Measurements from ENCODE around the gene CCDC3. TPM values are rescaled to one million over a fixed set of nuclear protein-coding genes. Genes with fewer than 3 reads are reported as not detected.
A peak's percentile ranks its signal among the peaks of the same experiment; 100 is the strongest.
"Not testable (repeated sequence)": the region's sequence is repeated elsewhere in the genome, so short reads cannot be mapped to it uniquely, and the experiment has no call there.

CCDC3 gene
- total RNA-seq, 1 donor from 2014 or later, result 5.3 TPM

GRCh38 chr10:13001887-13002212 is 337 bp upstream of the CCDC3 start:
- no peak for ATAC-seq
- DNase-seq (ENCODE audit: low spot score), result no peak

GRCh38 chr10:13000431-13000830 is 1.1 kb downstream of the CCDC3 start:
- ATAC-seq (peak; percentile 85), DNase-seq (ENCODE audit: low spot score) (no peak)

DNA sequence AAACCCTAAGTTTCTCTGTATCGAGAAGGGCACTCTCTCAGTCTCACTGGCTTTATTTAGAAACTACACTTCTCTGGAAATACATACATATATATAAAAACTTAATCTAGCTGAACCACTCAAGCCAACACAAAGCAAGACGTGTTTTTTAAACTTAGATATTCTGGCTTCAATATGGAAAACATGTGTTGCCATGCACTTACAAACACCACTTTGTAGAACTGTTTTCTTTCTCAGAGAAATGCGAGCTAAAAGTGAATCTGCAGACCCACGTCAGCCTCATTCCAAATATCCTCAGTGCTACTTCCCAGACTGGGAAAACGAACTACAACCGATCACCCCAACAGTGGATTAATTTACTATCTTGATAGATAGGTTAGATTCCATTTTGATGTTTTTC is 1.7 kb downstream of the CCDC3 start:
- DNase-seq (ENCODE audit: low spot score) (no peak), ATAC-seq (no peak)

DNA sequence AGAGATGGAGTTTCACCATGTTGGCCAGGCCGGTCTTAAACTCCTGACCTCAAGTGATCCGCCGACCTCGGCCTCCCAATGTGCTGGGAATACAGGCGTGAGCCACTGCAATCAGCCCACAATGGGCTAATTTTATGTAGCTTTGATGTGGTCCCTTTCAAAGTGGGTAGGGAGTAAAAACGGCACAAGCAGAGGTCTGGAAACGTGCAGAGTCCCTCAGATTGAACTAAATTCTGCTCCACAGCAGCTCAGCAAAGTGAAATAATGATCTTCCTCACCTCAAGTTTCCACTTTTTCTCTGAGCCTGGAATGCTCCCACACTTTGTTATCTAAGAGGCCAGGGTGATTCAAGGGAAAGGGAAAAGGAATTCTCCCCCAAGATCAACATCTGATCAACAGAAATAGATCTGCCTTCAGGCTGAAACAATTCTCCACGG is 6.1 kb downstream of the CCDC3 start:
- no peak for DNase-seq (ENCODE audit: low spot score)
- no peak for ATAC-seq

- ATAC-seq, result peak; percentile 83
- no peak for DNase-seq (ENCODE audit: low spot score)
These were observed 7.9 kb downstream of the CCDC3 start for GRCh38 chr10:12993595-12993994.

DNA sequence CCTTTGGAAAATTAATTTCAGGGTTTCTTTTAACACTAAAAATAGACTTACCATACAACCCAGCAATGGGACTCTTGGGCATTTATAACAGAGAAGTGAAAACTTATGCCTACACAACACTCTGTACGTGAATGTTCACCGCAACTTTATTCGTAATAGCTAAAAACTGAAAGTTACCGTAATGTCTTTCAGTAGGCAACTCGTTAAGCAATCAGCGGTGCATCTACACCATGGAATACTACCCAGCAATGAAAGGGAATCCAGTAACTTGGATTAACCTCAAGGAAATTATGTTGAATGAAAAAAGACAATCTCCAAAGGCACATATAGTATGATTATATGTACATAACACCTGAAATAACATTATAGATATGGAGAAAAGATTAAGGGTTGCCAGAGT is 16.2 kb downstream of the CCDC3 start:
- ATAC-seq, result no peak
- DNase-seq (ENCODE audit: low spot score), result no peak

DNA sequence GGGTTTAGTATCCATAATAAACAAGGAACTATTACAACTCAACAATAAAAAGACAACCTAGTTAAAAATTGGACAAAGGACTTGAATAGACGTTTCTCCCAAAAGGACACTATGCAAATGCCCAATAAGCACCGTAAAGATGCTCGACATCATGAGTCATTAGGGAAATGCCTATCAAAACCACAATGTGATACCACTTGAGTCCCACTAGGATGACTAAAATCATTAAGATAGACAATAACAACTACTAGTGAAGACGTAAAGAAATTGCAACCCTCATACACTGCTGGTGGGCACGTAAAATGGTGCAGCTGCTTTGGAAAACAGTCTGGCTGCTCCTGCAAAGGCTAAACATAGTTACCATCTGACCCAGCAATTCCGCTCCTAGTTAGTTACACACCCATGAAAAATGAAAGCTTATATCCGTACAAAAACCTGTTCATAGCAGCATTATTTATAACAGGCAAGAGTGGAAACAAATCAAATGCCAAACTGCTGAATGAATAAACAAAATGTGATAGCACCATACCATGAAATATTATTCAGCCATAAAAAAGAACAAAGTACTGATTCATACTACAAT is 17.3 kb downstream of the CCDC3 start:
- DNase-seq (ENCODE audit: low spot score), result no peak
- no peak for ATAC-seq

DNA sequence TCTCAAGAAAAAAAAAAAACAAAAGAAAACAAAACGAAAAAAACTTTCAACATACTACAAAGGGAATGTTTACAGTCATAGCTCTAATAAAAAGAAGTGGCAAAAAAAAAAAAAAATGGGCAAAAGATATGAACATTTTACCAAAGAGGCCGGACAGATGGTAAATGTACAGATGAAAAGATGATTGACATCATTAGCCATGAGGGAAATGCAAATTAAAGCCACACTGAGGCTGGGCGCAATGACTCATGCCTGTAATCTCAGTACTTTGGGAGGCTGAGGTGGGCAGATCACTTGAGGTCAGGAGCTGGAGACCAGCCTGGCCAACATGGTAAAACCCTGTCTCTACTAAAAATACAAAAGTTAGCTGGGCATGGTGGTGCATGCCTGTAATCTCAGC is 17.9 kb downstream of the CCDC3 start:
- ATAC-seq; DNase-seq (ENCODE audit: low spot score): not testable (repeated sequence)

DNA sequence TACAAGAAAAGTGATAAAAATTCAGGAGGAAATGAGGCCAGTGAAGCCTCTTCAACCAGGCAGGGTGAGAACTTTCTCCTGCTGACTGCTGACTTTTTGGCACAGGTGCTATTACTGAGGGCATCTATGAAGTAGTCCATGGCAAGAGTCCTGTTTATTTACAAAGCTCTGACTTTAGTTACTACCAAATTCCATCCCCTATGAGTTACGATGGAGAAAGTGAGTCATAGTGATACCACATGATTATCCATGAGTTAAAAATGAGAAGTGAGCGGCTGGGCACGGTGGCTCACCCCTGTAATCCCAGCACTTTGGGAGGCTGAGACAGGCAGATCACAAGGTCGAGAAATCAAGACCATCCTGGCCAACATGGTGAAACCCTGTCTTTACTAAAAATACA is 19.9 kb downstream of the CCDC3 start:
- ATAC-seq, result no peak
- DNase-seq (ENCODE audit: low spot score), result no peak

GRCh38 chr10:12980713-12981306 is 20.7 kb downstream of the CCDC3 start:
- no peak for ATAC-seq
- no peak for DNase-seq (ENCODE audit: low spot score)

DNA sequence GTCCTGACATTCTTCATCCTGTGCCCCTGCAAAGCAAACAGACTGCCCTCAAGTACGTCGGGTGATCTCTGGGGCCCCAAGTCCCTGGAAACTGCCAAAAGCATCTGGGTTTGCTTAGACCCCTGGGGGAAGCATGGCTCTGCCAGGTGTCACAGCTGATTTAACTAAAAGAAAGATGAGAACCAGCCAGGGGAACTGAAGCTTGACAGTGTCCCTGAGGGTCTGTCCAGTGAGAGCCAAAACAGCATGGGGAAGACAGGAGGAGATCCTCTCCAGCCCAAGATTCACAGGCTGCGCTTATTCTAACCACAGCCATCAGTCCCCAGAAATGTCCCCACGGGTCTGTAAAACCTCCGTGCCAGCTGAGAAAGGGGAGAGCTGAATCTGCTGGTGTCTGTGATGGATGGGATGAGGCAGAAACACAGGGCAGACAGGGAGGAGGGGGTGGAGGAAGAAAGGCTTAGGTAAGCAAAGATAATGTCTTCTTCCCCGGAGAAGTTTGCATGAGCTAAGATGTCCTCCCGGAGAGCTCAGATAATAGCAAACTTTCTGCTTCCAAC is 21.3 kb downstream of the CCDC3 start:
- ATAC-seq (no peak), DNase-seq (ENCODE audit: low spot score) (no peak)

DNA sequence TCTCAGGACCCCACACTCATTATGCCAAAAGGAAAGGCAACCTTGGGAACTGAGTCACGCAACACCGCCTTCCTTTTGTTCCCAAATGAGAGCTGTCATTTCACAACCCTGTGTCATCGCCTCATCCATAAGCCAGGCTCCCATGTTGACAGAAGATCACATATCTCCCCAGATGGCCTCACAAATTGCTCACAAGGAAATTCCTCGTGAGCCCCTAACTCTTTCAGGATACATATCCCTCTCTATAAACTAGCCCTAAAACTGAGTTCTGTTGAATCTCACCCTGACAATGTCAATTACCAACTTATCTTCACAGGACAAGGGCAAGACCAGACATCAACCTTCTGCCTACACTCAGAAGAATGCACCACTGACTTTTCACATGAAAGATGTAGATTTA is 22.6 kb downstream of the CCDC3 start:
- DNase-seq (ENCODE audit: low spot score) (no peak), ATAC-seq (no peak)

- no peak for ATAC-seq
- no peak for DNase-seq (ENCODE audit: low spot score)
These were observed 25.6 kb downstream of the CCDC3 start for GRCh38 chr10:12975906-12976305.

GRCh38 chr10:12975266-12975665 is 26.2 kb downstream of the CCDC3 start:
- peak; percentile 57 for ATAC-seq
- DNase-seq (ENCODE audit: low spot score), result no peak

DNA sequence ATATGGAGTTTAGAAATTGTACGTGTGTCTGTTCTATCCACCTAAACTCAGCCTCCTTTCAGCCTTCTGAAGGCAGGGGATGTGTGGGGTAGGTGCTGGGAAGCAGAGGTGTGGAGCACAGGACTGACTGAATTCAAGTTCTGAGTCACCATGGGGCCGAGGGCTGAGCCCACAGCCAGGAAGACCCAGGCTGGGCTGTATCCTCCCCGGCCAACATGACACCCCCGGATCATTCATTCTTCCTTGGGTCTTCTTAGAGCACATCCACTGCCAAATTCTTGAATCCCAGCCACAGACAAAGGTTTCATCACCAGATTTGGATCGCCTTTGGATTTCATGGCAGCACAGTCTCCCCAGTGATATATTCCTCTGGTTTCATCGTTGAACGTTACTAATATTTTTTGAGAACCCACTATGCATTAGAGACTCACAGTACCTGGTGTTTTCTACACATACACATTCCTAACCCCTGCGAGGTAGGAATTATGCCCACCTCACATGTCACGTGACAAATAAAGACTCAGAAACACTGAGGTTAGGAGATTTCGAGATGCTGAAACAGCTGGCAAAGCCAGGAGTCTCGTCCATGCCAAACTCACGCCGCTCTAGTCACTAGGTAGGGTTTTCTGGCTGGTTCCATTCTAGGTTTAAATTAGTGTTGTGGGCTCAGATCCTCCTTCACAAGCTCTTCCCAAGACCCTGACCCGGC is 26.9 kb downstream of the CCDC3 start:
- DNase-seq (ENCODE audit: low spot score) (no peak), ATAC-seq (no peak)

GRCh38 chr10:12974078-12974477 is 27.4 kb downstream of the CCDC3 start:
- DNase-seq (ENCODE audit: low spot score) (no peak), ATAC-seq (no peak)

GRCh38 chr10:12973149-12973718 is 28.3 kb downstream of the CCDC3 start:
- ATAC-seq (no peak), DNase-seq (ENCODE audit: low spot score) (no peak)

- ATAC-seq (no peak), DNase-seq (ENCODE audit: low spot score) (no peak)
These were observed 29.4 kb downstream of the CCDC3 start for GRCh38 chr10:12972146-12972545.

- ATAC-seq, result no peak
These were observed 30.3 kb downstream of the CCDC3 start for GRCh38 chr10:12971001-12971788.

DNA sequence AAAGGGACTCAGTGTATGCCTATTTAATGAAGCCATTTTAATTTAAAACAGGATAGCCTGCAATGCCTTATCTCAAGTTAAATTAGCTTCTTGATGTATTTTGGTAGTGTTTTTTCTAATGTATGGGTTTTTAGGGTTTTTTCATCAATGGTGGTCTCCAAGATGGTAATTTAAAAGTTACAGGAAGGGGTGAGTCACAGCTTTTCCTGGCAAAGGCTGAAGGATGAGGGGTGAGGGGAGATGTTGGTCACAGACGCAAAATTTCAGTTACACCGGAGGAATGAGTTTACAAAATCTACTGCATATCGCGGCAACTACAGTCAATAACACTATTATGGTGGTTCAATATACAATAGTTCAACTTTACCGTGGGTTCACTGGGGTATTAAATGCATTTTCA is 31.6 kb downstream of the CCDC3 start:
- DNase-seq (ENCODE audit: low spot score) (no peak), ATAC-seq (no peak)

More at GRCh38 chr10:12971001-12971788, 30.3 kb downstream of the CCDC3 start:
- DNase-seq (ENCODE audit: low spot score), result no peak

DNA sequence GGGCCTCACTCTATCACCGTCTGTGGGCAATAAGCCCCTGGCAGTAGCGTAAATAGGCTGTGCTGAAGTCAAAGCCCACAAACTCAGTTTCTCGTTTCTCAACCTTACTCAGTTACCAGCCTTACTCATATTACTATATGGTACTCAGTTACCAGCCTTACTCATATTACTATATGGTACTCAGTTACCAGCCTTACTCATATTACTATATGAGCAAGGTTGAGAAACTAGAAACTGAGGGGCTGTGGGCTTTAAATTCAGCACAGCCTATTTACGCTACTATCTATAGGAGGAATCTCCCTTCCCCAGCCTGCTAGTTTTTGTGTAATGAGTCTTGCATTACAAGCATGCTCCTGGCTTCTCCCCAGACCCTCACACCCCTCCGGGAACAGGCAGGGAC is 35.4 kb downstream of the CCDC3 start:
- ATAC-seq (no peak), DNase-seq (ENCODE audit: low spot score) (no peak)

Data from left lobe of liver (tissue), 2 donors.